Stomach (tissue), 9 donors: ENCODE data around the gene ACAD10. TPM values are rescaled to one million over a fixed set of nuclear protein-coding genes. Genes with fewer than 3 reads are reported as not detected.
A peak's percentile ranks its signal among the peaks of the same experiment; 100 is the strongest.

Source experiments
- DNase-seq, 2 donors: peaks; one replicate each; pipeline versions ENCODE4 v3.0.0 to v3.0.0-alpha.2; 2013 to 2019
- H3K27ac ChIP-seq, 5 donors: fragments of 200-600 bp in 4 of 5; sonication (generic) in 4 of 5; one replicate each; pipeline ENCODE4 v1.5.1; 2013 to 2019; ENCODE audit warnings: mild to moderate bottlenecking in 1 of 5, moderate library complexity in 1 of 5
- H3K27me3 ChIP-seq, 3 donors: fragments of 200-600 bp; sonication (generic); one replicate each; pipeline ENCODE4 v1.5.1; 2017 to 2019; ENCODE audit warnings: mixed run types in 1 of 3
- H3K36me3 ChIP-seq, 4 donors: fragments of 200-600 bp; sonication (generic); 1 replicate in 3 of 4; 2 replicates in 1 of 4; pipeline ENCODE4 v1.5.1; 2016 to 2019
- H3K4me1 ChIP-seq, 4 donors: fragments of 200-600 bp; sonication (generic); one replicate each; pipeline ENCODE4 v1.5.1; 2016 to 2019
- H3K4me3 ChIP-seq, 4 donors: fragments of 200-600 bp; sonication (generic) in 3 of 4; one replicate each; pipeline ENCODE4 v1.5.1; 2016 to 2019; ENCODE audit warnings: mild to moderate bottlenecking in 1 of 4
- H3K9me3 ChIP-seq, 4 donors: fragments of 200-600 bp; sonication (generic); one replicate each; pipeline ENCODE4 v1.5.1; 2016 to 2019
- EP300 ChIP-seq: sonication (generic); formaldehyde crosslinking; IDR thresholded peaks from one replicate; pipeline ENCODE4 v1.6.1; 2017; ENCODE audit warnings: antibody characterized with exemption
- POLR2A ChIP-seq, 4 donors: fragments of 450-650 bp; IDR thresholded peaks; one replicate each; pipeline ENCODE4 v1.6.1; 2016; ENCODE audit warnings: antibody characterized with exemption in 4 of 4, control low read depth in 2 of 4, mild to moderate bottlenecking in 1 of 4, moderate library complexity in 1 of 4
- POLR2AphosphoS5 ChIP-seq, 3 donors: sonication (generic); formaldehyde crosslinking; IDR thresholded peaks; one replicate each; pipeline ENCODE4 v1.6.1; 2016; ENCODE audit warnings: antibody characterized with exemption in 3 of 3
- WGBS, 5 donors: extraction: QIAGEN DNeasy Blood & Tissue Kit in 3 of 5; methylation state at CpG; one replicate each; pipeline versions ENCODE4 v1.1.5 to v1.1.7; 2013 to 2018; 5-methylcytosine and 5-hydroxymethylcytosine counted together
- intact Hi-C: fragments of 100-400 bp; cut with DNase I; formaldehyde crosslinking; loops from one replicate; pipeline ENCODE4 v1.15.1; 2023; ENCODE audit warnings: low total_unique reads
- polyA plus RNA-seq, 3 donors: library from polyadenylated mRNA; stranded (reverse); fragments of 200-250 nt; gene quantifications; one replicate each; pipeline ENCODE4 v1.2.3, GENCODE V29; 2013
- total RNA-seq, 5 donors: library from RNA; depleted of rRNA; stranded (reverse); fragments of >200 nt; gene quantifications; one replicate each; pipeline versions ENCODE4 v1.1.0 to v1.2.3, GENCODE V29; 2014 to 2016
- TF ChIP-seq, protein P1 (sequence below), 7 experiments: fragments of 450-650 bp in 4 of 7; fragments of 200-600 bp in 3 of 7; sonication (generic) in 3 of 7; IDR thresholded peaks; one replicate each; pipeline ENCODE4 v1.5.1; 2016 to 2019; ENCODE audit warnings: antibody characterized with exemption in 7 of 7, control low read depth in 2 of 7, mild to moderate bottlenecking in 1 of 7
- donor health status: healthy with polysubstance abuse.
- donor health status: Bipolar disorder and iron deficiency.
- donor health status: healthy.

The ACAD10 gene
- total and polyA plus RNA-seq, 8 donors, result 9.4 to 128 (median 22.4) TPM

DNA sequence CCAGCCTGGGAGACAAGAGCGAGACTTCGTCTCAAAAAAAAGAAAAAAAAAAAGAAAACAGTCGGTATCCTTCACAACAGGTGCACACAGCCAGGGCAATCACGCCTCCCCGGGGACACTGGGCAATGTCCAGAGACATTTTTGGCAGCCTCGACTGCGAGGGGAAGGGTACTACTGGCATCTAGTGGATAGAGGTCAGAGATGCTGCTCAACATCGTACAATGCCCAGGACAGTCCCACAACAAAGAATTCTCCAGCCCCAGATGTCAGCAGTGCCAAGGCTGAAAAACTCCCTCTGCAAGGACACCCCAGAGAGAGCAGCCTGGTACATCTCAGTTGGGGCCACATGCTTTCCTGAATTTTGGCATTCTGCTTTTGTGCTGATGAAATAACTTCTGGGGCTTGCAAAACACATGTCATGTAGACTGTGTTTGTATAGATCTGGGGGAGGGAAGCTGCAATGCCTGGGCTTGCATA lies 102.4 kb downstream of the ACAD10 start:
- WGBS, 5 donors, result 25 to 50% (median 40%) methylated on average over 8 of the region's 8 CpGs
- Histone ChIP-seq H3K27ac (peak overlapping the region in 4 of 5 donors; percentile 16 to 57 (median 31)), H3K9me3 (no peaks in the 10 kb centered on the region), H3K36me3 (peaks cover 74 to 99% (median 98%) of the 10 kb centered on the region in 4 donors), H3K4me3 (no peak overlapping the region), H3K27me3 (no peaks in the 10 kb centered on the region), H3K4me1 (peaks cover 27 to 84% (median 30%) of the 10 kb centered on the region in 4 donors)
- intact Hi-C loops, result no loop called here
- DNase-seq, result peak in 1 of 2 donors; percentile 54
- no peak for TF ChIP-seq POLR2A (IDR thresholded peaks at IDR 0.05)
- no peak for TF ChIP-seq POLR2AphosphoS5 (IDR thresholded peaks at IDR 0.05)
- TF ChIP-seq, protein P1, sequence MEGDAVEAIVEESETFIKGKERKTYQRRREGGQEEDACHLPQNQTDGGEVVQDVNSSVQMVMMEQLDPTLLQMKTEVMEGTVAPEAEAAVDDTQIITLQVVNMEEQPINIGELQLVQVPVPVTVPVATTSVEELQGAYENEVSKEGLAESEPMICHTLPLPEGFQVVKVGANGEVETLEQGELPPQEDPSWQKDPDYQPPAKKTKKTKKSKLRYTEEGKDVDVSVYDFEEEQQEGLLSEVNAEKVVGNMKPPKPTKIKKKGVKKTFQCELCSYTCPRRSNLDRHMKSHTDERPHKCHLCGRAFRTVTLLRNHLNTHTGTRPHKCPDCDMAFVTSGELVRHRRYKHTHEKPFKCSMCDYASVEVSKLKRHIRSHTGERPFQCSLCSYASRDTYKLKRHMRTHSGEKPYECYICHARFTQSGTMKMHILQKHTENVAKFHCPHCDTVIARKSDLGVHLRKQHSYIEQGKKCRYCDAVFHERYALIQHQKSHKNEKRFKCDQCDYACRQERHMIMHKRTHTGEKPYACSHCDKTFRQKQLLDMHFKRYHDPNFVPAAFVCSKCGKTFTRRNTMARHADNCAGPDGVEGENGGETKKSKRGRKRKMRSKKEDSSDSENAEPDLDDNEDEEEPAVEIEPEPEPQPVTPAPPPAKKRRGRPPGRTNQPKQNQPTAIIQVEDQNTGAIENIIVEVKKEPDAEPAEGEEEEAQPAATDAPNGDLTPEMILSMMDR (IDR thresholded peaks at IDR 0.05), result peak in 2 of 7 experiments; percentile 24 to 52

DNA sequence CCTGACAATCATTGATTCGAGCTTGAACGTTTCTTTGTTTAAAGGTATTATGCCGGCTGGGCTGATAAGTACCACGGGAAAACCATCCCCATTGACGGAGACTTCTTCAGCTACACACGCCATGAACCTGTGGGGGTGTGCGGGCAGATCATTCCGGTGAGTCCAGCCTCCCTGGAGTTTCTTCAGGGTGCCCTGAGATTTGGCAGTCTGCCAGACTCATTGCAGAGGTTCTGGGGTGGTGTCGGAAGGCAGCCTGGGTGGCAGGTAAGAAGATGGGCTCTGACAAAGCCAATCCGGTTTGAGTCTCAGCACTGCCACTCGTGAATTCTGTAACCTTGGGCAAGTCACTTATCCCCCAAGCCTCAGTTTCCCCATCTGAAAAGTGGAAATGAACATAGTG lies 103.9 kb downstream of the ACAD10 start:
- 71 to 79% (median 73%) methylated on average over 10 to 11 of the region's 11 CpGs for WGBS, 5 donors
- Histone ChIP-seq H3K27me3 (no peaks in the 10 kb centered on the region), H3K4me1 (peaks cover 24 to 70% (median 30%) of the 10 kb centered on the region in 4 donors), H3K4me3 (no peak overlapping the region), H3K27ac (peak overlapping the region in 3 of 5 donors; percentile 7 to 29 (median 28)), H3K36me3 (peaks cover 67 to 99% (median 98%) of the 10 kb centered on the region in 4 donors), H3K9me3 (no peaks in the 10 kb centered on the region)
- no peak for TF ChIP-seq POLR2AphosphoS5 (IDR thresholded peaks at IDR 0.05)
- DNase-seq, result no peak
- intact Hi-C loops, result no loop called here

DNA sequence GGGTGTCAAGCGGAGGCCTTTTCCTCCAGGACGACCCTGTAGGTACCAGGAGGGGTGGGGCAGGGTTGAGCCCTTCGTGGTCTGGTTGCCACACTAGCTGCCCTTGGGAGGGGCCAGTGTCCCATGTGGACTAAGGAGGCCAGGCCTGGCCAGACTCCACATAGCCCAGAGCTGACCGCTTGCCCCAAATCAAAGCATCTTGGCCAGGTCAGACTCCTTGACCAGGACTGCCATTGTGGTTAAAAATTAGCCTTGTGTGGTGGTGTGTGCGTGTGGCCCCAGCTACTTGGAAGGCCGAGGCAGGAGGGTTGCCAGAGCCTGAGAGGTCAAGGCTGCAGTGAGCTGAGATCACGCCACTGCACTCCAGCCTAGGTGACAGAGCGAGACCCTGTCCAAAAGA lies 105.7 kb downstream of the ACAD10 start:
- DNase-seq, result no peak
- no peaks in the 10 kb centered on the region for H3K9me3 ChIP-seq
- H3K36me3 ChIP-seq, result peaks cover 69 to 99% (median 98%) of the 10 kb centered on the region in 4 donors
- H3K4me1 ChIP-seq, result peaks cover 20 to 52% (median 25%) of the 10 kb centered on the region in 4 donors
- peak overlapping the region in 4 of 5 donors; percentile 20 to 58 (median 44) for H3K27ac ChIP-seq
- H3K4me3 ChIP-seq, result no peak overlapping the region
- intact Hi-C loops, result no loop called here
- TF ChIP-seq, protein P1 (IDR thresholded peaks at IDR 0.05), result no peak
- TF ChIP-seq POLR2AphosphoS5 (IDR thresholded peaks at IDR 0.05) (no peak), EP300 (no peak), POLR2A (IDR thresholded peaks at IDR 0.05) (no peak)
- no peaks in the 10 kb centered on the region for H3K27me3 ChIP-seq
- WGBS, 5 donors, result 61 to 84% (median 71%) methylated on average over 6 to 8 of the region's 8 CpGs

DNA sequence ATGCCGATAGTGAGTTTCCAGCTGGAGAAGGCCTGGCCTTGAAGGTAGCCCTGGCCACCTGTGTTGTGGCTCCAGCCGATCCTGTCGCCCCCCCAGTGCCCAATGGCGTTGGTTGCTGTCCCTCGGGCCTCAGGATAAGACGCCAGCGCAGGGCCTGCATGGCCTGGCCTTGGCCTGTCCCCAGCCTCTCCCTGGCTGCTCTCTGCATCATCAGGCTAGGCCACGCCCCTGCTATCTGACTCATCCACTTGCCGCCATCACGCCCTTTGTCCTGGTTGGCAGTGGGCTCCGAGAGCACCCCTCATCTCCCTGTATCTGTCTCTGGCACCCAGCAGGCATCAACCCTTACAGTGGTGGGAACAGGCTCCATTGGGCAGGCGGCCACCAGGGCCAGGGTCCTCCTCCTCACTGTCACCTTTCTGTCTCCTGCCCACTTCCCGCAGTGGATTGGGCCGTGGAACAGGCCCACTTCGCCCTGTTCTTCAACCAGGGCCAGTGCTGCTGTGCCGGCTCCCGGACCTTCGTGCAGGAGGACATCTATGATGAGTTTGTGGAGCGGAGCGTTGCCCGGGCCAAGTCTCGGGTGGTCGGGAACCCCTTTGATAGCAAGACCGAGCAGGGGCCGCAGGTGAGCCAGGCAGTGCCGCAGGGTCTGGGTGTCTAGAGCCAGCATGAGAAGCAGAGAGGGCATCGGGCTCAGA lies 106.5 kb downstream of the ACAD10 start:
- H3K27me3 ChIP-seq, result no peaks in the 10 kb centered on the region
- peak overlapping the region in 4 of 5 donors; percentile 31 to 58 (median 45) for H3K27ac ChIP-seq
- peaks cover 13 to 44% (median 19%) of the 10 kb centered on the region in 4 donors for H3K4me1 ChIP-seq
- H3K36me3 ChIP-seq, result peaks cover 68 to 99% (median 98%) of the 10 kb centered on the region in 4 donors
- intact Hi-C loops, result no loop called here
- H3K9me3 ChIP-seq, result no peaks in the 10 kb centered on the region
- peak in 1 of 2 donors; percentile 61 for DNase-seq
- 86 to 93% (median 89%) methylated on average over 18 to 27 of the region's 27 CpGs for WGBS, 5 donors
- TF ChIP-seq POLR2AphosphoS5 (IDR thresholded peaks at IDR 0.05), result peak in 2 of 3 donors; percentile 34 to 35
- TF ChIP-seq POLR2A (IDR thresholded peaks at IDR 0.05), result no peak
- no peak overlapping the region for H3K4me3 ChIP-seq

DNA sequence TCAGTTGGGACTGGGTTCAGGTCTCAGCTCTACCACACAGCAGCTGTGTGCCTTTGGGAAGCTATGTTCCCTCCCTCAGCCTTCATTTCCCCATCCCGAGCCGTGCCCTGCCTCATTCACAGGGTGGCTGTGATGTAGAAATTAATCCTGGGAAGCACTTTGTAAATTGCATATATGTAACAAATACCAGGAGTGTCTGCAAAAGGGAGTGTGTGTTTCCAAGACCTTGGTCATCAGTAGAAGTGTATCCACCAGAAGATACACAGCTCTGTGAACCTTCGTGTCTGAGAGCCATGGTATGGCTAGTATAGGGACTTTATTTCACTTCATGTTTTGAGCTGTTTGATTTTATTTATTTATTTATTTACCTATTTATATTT lies 107.0 kb downstream of the ACAD10 start:
- DNase-seq, result no peak
- 77 to 89% (median 84%) methylated on average over 3 of the region's 3 CpGs for WGBS, 5 donors
- Histone ChIP-seq H3K27ac (peak overlapping the region in 3 of 5 donors; percentile 31 to 58 (median 57)), H3K27me3 (no peaks in the 10 kb centered on the region), H3K4me1 (peaks cover 8 to 39% (median 14%) of the 10 kb centered on the region in 4 donors), H3K9me3 (no peaks in the 10 kb centered on the region), H3K36me3 (peaks cover 74 to 100% (median 99%) of the 10 kb centered on the region in 4 donors), H3K4me3 (no peak overlapping the region)
- intact Hi-C loops, result no loop called here
- TF ChIP-seq EP300 (no peak), POLR2AphosphoS5 (IDR thresholded peaks at IDR 0.05) (no peak), POLR2A (IDR thresholded peaks at IDR 0.05) (no peak)
- TF ChIP-seq, protein P1 (IDR thresholded peaks at IDR 0.05), result no peak
